HG03558 (cell line): ENCODE results near the gene RGS7BP.

ENCODE experiments used
- ATAC-seq: cut with Tn5 transposase; IDR thresholded peaks from one replicate; pipeline ENCODE4 v1.9.1; 2021; ENCODE audit warnings: moderate number of reproducible peaks; ENCODE audit not compliant: unreplicated experiment; ENCODE audit errors: extremely low read depth

The RGS7BP gene

GRCh38 chr5:64505769-64506566 is at the start of gene RGS7BP:
TSS of gene RGS7BP (plus strand) at chr5:64506015. CDS start at chr5:64506625, 610 bp downstream.
- no peak for ATAC-seq

- no peak for ATAC-seq
These were observed 48.0 kb upstream of the RGS7BP start for GRCh38 chr5:64457846-64458245.

GRCh38 chr5:64458948-64459347 is 46.9 kb upstream of the RGS7BP start:
- no peak for ATAC-seq

GRCh38 chr5:64462391-64462790 is 43.4 kb upstream of the RGS7BP start:
- ATAC-seq, result no peak

GRCh38 chr5:64486163-64486562 is 19.7 kb upstream of the RGS7BP start:
- ATAC-seq, result no peak

GRCh38 chr5:64487283-64487682 is 18.5 kb upstream of the RGS7BP start:
- ATAC-seq, result no peak

- no peak for ATAC-seq
These were observed 16.0 kb upstream of the RGS7BP start for GRCh38 chr5:64489857-64490256.

- ATAC-seq, result no peak
These were observed 8.4 kb upstream of the RGS7BP start for GRCh38 chr5:64497386-64497785.

- no peak for ATAC-seq
These were observed 3.6 kb upstream of the RGS7BP start for GRCh38 chr5:64502196-64502595.

- no peak for ATAC-seq
These were observed 900 bp downstream of the RGS7BP start for GRCh38 chr5:64506567-64507263.

- no peak for ATAC-seq
These were observed 1.4 kb downstream of the RGS7BP start for GRCh38 chr5:64507264-64507605.

- no peak for ATAC-seq
These were observed 4.0 kb downstream of the RGS7BP start for GRCh38 chr5:64509828-64510227.

- ATAC-seq, result no peak
These were observed 7.7 kb downstream of the RGS7BP start for GRCh38 chr5:64513492-64513891.

- ATAC-seq, result no peak
These were observed 8.8 kb downstream of the RGS7BP start for GRCh38 chr5:64514612-64515011.

GRCh38 chr5:64516216-64516615 is 10.4 kb downstream of the RGS7BP start:
- ATAC-seq, result no peak

GRCh38 chr5:64518793-64519192 is 13.0 kb downstream of the RGS7BP start:
- peak; percentile 85 for ATAC-seq

GRCh38 chr5:64519263-64519662 is 13.4 kb downstream of the RGS7BP start:
- no peak for ATAC-seq

- no peak for ATAC-seq
These were observed 21.1 kb downstream of the RGS7BP start for GRCh38 chr5:64526734-64527439.

- no peak for ATAC-seq
These were observed 24.3 kb downstream of the RGS7BP start for GRCh38 chr5:64530076-64530475.

GRCh38 chr5:64532212-64532611 is 26.4 kb downstream of the RGS7BP start:
- ATAC-seq, result no peak

GRCh38 chr5:64532657-64533056 is 26.8 kb downstream of the RGS7BP start:
- ATAC-seq, result no peak
